Immature natural killer cell (primary cell): ENCODE results near the gene HOMER2. TPM values are rescaled to one million over a fixed set of nuclear protein-coding genes. Genes with fewer than 3 reads are reported as not detected.
"Not testable (repeated sequence)": the region's sequence is repeated elsewhere in the genome, so short reads cannot be mapped to it uniquely, and the experiment has no call there.

Experiments used
- DNase-seq, 3 donors: peaks; one replicate each; pipeline ENCODE4 v3.0.0; 2022; ENCODE audit warnings: mixed read lengths in 1 of 3
- H3K27ac Mint-ChIP-seq, 6 donors: one replicate each; pipeline ENCODE4 v1.8.0; 2020; ENCODE audit warnings: mixed read lengths in 6 of 6, mild to moderate bottlenecking in 5 of 6, inconsistent platforms in 4 of 6, moderate library complexity in 3 of 6
- H3K27me3 Mint-ChIP-seq, 3 donors: one replicate each; pipeline ENCODE4 v1.8.0; 2020 to 2021; ENCODE audit warnings: low read depth in 3 of 3, mild to moderate bottlenecking in 3 of 3, mixed read lengths in 3 of 3, moderate library complexity in 3 of 3, inconsistent platforms in 1 of 3
- H3K36me3 Mint-ChIP-seq, 3 donors: one replicate each; pipeline ENCODE4 v1.8.0; 2020; ENCODE audit warnings: mixed read lengths in 3 of 3, inconsistent platforms in 2 of 3, mild to moderate bottlenecking in 2 of 3
- H3K4me1 Mint-ChIP-seq, 2 donors: one replicate each; pipeline ENCODE4 v1.8.0; 2020; ENCODE audit warnings: inconsistent platforms in 2 of 2, mild to moderate bottlenecking in 2 of 2, mixed read lengths in 2 of 2, moderate library complexity in 1 of 2
- H3K4me3 Mint-ChIP-seq, 5 donors: one replicate each; pipeline ENCODE4 v1.8.0; 2020; ENCODE audit warnings: mild to moderate bottlenecking in 5 of 5, mixed read lengths in 5 of 5, inconsistent platforms in 3 of 5, moderate library complexity in 3 of 5
- H3K9me3 Mint-ChIP-seq, 6 donors: one replicate each; pipeline ENCODE4 v1.8.0; 2020; ENCODE audit warnings: mild to moderate bottlenecking in 6 of 6, mixed read lengths in 6 of 6, inconsistent platforms in 4 of 6, moderate library complexity in 3 of 6
- polyA plus RNA-seq, 3 donors: library from polyadenylated mRNA; unstranded; fragments of 300-500 nt; fragmentation: Illumina TruSeq; gene quantifications; one replicate each; pipeline ENCODE4 v1.2.3, GENCODE V29; 2021

The HOMER2 gene
- polyA plus RNA-seq, 3 donors from 2014 or later, result 3.4 to 3.5 TPM; not detected in 1

GRCh38 chr15:82871832-82872484, 80.6 kb downstream of the HOMER2 start:
- Mint-ChIP-seq H3K27ac (no peak overlapping the region), H3K36me3 (peaks cover 6 to 9% (median 7%) of the 10 kb centered on the region in 3 donors), H3K4me3 (no peak overlapping the region), H3K9me3 (no peaks in the 10 kb centered on the region), H3K27me3 (peaks cover 0 to 2% (median under 1%) of the 10 kb centered on the region in 3 donors), H3K4me1 (no peaks in the 10 kb centered on the region)
- DNase-seq, result no peak

- peaks cover 0 to 2% (median 0%) of the 10 kb centered on the region in 3 donors for H3K27me3 Mint-ChIP-seq
- H3K36me3 Mint-ChIP-seq, result peaks cover 6 to 15% (median 7%) of the 10 kb centered on the region in 3 donors
- no peaks in the 10 kb centered on the region for H3K4me1 Mint-ChIP-seq
- DNase-seq, result no peak
- no peak overlapping the region for H3K27ac Mint-ChIP-seq
- no peak overlapping the region for H3K4me3 Mint-ChIP-seq
- H3K9me3 Mint-ChIP-seq, result no peaks in the 10 kb centered on the region
Measured at GRCh38 chr15:82871358-82871757, 81.2 kb downstream of the HOMER2 start.

- Mint-ChIP-seq H3K27me3 (peaks cover 0 to 2% (median 0%) of the 10 kb centered on the region in 3 donors), H3K4me1 (no peaks in the 10 kb centered on the region), H3K9me3 (no peaks in the 10 kb centered on the region), H3K36me3 (peaks cover 6 to 15% (median 7%) of the 10 kb centered on the region in 3 donors), H3K4me3 (no peak overlapping the region), H3K27ac (no peak overlapping the region)
- no peak for DNase-seq
Measured at GRCh38 chr15:82870727-82871320, 81.7 kb downstream of the HOMER2 start.

GRCh38 chr15:82865981-82866380, 86.5 kb downstream of the HOMER2 start:
- H3K9me3 Mint-ChIP-seq, H3K4me3 Mint-ChIP-seq, H3K27me3 Mint-ChIP-seq, DNase-seq, H3K36me3 Mint-ChIP-seq, H3K4me1 Mint-ChIP-seq, H3K27ac Mint-ChIP-seq: not testable (repeated sequence)

- H3K27ac Mint-ChIP-seq, H3K36me3 Mint-ChIP-seq: not testable (repeated sequence)
Measured at GRCh38 chr15:82865581-82865980, 86.9 kb downstream of the HOMER2 start.

GRCh38 chr15:82864967-82865366, 87.6 kb downstream of the HOMER2 start:
- Mint-ChIP-seq H3K36me3 (peaks cover 0 to 6% (median 0%) of the 10 kb centered on the region in 3 donors), H3K9me3 (no peaks in the 10 kb centered on the region), H3K27me3 (peaks cover 0 to 4% (median 2%) of the 10 kb centered on the region in 3 donors)

More at GRCh38 chr15:82865581-82865980, 86.9 kb downstream of the HOMER2 start:
- H3K4me3 Mint-ChIP-seq, H3K27me3 Mint-ChIP-seq, H3K4me1 Mint-ChIP-seq, H3K9me3 Mint-ChIP-seq, DNase-seq: not testable (repeated sequence)

GRCh38 chr15:82862886-82863285, 89.6 kb downstream of the HOMER2 start:
- H3K4me1 Mint-ChIP-seq, result no peaks in the 10 kb centered on the region
- no peak for DNase-seq
- H3K9me3 Mint-ChIP-seq, result no peaks in the 10 kb centered on the region
- H3K4me3 Mint-ChIP-seq, result no peak overlapping the region
- no peak overlapping the region for H3K27ac Mint-ChIP-seq
- peaks cover 0 to 9% (median 0%) of the 10 kb centered on the region in 3 donors for H3K36me3 Mint-ChIP-seq
- H3K27me3 Mint-ChIP-seq, result peaks cover 0 to 4% (median 0%) of the 10 kb centered on the region in 3 donors

More at GRCh38 chr15:82864967-82865366, 87.6 kb downstream of the HOMER2 start:
- H3K27ac Mint-ChIP-seq, result no peak overlapping the region
- H3K4me3 Mint-ChIP-seq, result no peak overlapping the region
- no peak for DNase-seq
- no peaks in the 10 kb centered on the region for H3K4me1 Mint-ChIP-seq

GRCh38 chr15:82858932-82859331, 93.6 kb downstream of the HOMER2 start:
- peaks cover 1 to 7% of the 10 kb centered on the region in 2 donors for H3K4me1 Mint-ChIP-seq
- no peaks in the 10 kb centered on the region for H3K9me3 Mint-ChIP-seq
- no peak overlapping the region for H3K27ac Mint-ChIP-seq
- no peak for DNase-seq
- no peak overlapping the region for H3K4me3 Mint-ChIP-seq
- H3K27me3 Mint-ChIP-seq, result peaks cover 0 to 4% (median 0%) of the 10 kb centered on the region in 3 donors
- H3K36me3 Mint-ChIP-seq, result peaks cover 0 to 3% (median 0%) of the 10 kb centered on the region in 3 donors

GRCh38 chr15:82856397-82857170, 95.9 kb downstream of the HOMER2 start:
- no peaks in the 10 kb centered on the region for H3K9me3 Mint-ChIP-seq
- DNase-seq, result no peak
- H3K4me1 Mint-ChIP-seq, result peaks cover 2 to 7% of the 10 kb centered on the region in 2 donors
- no peak overlapping the region for H3K27ac Mint-ChIP-seq
- H3K4me3 Mint-ChIP-seq, result no peak overlapping the region
- no peaks in the 10 kb centered on the region for H3K27me3 Mint-ChIP-seq
- peaks cover 0 to 5% (median 3%) of the 10 kb centered on the region in 3 donors for H3K36me3 Mint-ChIP-seq

- H3K27ac Mint-ChIP-seq, result peak overlapping the region in 1 of 6 donors; percentile 40
- peak overlapping the region in 1 of 5 donors; percentile 6 for H3K4me3 Mint-ChIP-seq
- no peaks in the 10 kb centered on the region for H3K27me3 Mint-ChIP-seq
- peaks cover 0 to 5% (median 3%) of the 10 kb centered on the region in 3 donors for H3K36me3 Mint-ChIP-seq
- no peak for DNase-seq
- H3K4me1 Mint-ChIP-seq, result peaks cover 2 to 7% of the 10 kb centered on the region in 2 donors
- H3K9me3 Mint-ChIP-seq, result no peaks in the 10 kb centered on the region
Measured at GRCh38 chr15:82855286-82856100, 97.0 kb downstream of the HOMER2 start.

- peak overlapping the region in 1 of 6 donors; percentile 17 for H3K27ac Mint-ChIP-seq
- H3K4me1 Mint-ChIP-seq, result peaks cover 7 to 11% of the 10 kb centered on the region in 2 donors
- H3K4me3 Mint-ChIP-seq, result no peak overlapping the region
- H3K9me3 Mint-ChIP-seq, result no peaks in the 10 kb centered on the region
- H3K27me3 Mint-ChIP-seq, result no peaks in the 10 kb centered on the region
- peaks cover 0 to 5% (median 3%) of the 10 kb centered on the region in 3 donors for H3K36me3 Mint-ChIP-seq
- DNase-seq, result no peak
Measured at GRCh38 chr15:82854554-82854953, 98.0 kb downstream of the HOMER2 start.

- Mint-ChIP-seq H3K4me3 (no peak overlapping the region), H3K27ac (no peak overlapping the region), H3K9me3 (no peaks in the 10 kb centered on the region), H3K4me1 (peaks cover 8 to 17% of the 10 kb centered on the region in 2 donors), H3K36me3 (peaks cover 0 to 5% (median 0%) of the 10 kb centered on the region in 3 donors), H3K27me3 (no peaks in the 10 kb centered on the region)
- DNase-seq, result no peak
Measured at GRCh38 chr15:82852941-82853561, 99.5 kb downstream of the HOMER2 start.

GRCh38 chr15:82851981-82852511, 100.5 kb downstream of the HOMER2 start:
- H3K27ac Mint-ChIP-seq, result no peak overlapping the region
- peaks cover 8 to 17% of the 10 kb centered on the region in 2 donors for H3K4me1 Mint-ChIP-seq
- DNase-seq, result no peak
- peaks cover 0 to 5% (median 0%) of the 10 kb centered on the region in 3 donors for H3K36me3 Mint-ChIP-seq
- no peaks in the 10 kb centered on the region for H3K9me3 Mint-ChIP-seq
- peaks cover 0 to under 1% (median 0%) of the 10 kb centered on the region in 3 donors for H3K27me3 Mint-ChIP-seq
- H3K4me3 Mint-ChIP-seq, result no peak overlapping the region
